ENCODE measurements around the gene TACR2.

DNA sequence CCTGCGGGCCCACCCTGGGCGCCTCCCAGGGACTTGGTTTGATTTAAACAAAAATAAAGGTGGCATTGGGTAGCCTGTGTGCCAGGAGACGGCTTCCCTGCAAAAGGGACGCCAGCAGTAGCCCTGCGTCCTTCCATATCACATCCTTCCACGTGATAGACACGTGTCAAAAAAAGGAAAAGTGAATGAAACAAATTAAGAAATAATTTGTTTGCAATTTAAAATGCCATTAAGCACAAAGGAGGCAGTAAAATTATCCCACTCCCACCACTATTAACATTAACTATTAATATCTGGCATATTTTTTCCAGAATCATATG lies 7.6 kb downstream of the TACR2 start:
- TF ChIP-seq, protein P1, sequence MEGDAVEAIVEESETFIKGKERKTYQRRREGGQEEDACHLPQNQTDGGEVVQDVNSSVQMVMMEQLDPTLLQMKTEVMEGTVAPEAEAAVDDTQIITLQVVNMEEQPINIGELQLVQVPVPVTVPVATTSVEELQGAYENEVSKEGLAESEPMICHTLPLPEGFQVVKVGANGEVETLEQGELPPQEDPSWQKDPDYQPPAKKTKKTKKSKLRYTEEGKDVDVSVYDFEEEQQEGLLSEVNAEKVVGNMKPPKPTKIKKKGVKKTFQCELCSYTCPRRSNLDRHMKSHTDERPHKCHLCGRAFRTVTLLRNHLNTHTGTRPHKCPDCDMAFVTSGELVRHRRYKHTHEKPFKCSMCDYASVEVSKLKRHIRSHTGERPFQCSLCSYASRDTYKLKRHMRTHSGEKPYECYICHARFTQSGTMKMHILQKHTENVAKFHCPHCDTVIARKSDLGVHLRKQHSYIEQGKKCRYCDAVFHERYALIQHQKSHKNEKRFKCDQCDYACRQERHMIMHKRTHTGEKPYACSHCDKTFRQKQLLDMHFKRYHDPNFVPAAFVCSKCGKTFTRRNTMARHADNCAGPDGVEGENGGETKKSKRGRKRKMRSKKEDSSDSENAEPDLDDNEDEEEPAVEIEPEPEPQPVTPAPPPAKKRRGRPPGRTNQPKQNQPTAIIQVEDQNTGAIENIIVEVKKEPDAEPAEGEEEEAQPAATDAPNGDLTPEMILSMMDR (conservative IDR thresholded peaks at IDR 0.05 in 1 of 2, IDR thresholded peaks at IDR 0.05 in 1 of 2; ENCODE audit: extremely low read depth in 1 of 2, insufficient read depth in 1 of 2, low read depth in 1 of 2, low read length in 2 of 2) = no peak
- no peak for TF ChIP-seq EZH2 (IDR thresholded peaks at IDR 0.05; ENCODE audit: borderline replicate concordance, low read length)

All from mammary epithelial cell (primary cell).